HG03025 (cell line): Measurements from ENCODE around the gene TMC6.
"Not testable (repeated sequence)": the region's sequence is repeated elsewhere in the genome, so short reads cannot be mapped to it uniquely, and the experiment has no call there.

Experiments
- ATAC-seq: cut with Tn5 transposase; IDR thresholded peaks from one replicate; pipeline ENCODE4 v1.9.1; 2021; ENCODE audit warnings: mild to moderate bottlenecking, moderate library complexity; ENCODE audit not compliant: unreplicated experiment, low FRiP score

The TMC6 gene, protein sequence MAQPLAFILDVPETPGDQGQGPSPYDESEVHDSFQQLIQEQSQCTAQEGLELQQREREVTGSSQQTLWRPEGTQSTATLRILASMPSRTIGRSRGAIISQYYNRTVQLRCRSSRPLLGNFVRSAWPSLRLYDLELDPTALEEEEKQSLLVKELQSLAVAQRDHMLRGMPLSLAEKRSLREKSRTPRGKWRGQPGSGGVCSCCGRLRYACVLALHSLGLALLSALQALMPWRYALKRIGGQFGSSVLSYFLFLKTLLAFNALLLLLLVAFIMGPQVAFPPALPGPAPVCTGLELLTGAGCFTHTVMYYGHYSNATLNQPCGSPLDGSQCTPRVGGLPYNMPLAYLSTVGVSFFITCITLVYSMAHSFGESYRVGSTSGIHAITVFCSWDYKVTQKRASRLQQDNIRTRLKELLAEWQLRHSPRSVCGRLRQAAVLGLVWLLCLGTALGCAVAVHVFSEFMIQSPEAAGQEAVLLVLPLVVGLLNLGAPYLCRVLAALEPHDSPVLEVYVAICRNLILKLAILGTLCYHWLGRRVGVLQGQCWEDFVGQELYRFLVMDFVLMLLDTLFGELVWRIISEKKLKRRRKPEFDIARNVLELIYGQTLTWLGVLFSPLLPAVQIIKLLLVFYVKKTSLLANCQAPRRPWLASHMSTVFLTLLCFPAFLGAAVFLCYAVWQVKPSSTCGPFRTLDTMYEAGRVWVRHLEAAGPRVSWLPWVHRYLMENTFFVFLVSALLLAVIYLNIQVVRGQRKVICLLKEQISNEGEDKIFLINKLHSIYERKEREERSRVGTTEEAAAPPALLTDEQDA

DNA sequence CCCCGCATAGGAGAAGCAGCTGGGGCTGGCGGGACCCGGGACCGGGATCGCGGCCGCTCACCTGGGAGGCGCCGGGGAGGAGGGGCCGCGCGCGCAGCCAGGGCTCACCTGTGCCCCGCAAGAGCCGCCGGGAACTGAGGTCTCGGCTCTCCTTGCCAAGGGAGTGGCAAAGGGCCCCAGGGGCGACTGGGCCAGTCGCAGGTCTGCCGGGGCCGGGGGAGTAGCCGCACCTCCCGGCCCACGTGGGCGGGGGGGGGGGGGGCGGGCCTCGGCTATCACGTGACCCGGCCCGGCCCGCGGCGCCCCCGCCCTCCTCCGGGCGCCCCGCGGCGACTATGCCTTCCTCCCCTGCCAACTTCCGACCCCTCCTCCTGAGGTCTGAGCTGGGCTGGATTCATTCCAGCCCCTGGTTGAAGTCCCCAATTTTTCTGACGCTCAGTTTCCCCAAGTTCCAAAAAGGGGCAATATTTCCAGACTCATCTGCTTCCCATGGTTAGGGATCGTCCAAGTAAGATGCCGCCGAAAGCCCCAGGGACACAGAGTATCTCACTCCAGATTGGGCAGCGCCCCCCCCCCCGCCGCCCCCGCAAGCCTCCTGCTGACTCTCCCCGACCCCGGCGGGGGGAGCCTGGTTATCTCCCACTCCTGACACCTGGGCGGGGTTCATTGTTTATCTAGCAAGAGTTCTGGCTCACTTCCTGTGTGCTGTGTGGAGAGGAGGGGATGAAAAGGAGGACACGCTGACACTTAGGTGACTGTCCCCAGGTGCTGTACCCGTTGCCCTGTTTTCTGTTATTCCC lies at the start of gene TMC6:
TSS of gene TMC6 (minus strand) at position 205 of the 800 bp plus-strand sequence. CDS start 1,923 bp downstream, outside the sequence.
- ATAC-seq = no peak

GRCh38 chr17:78176548-78177025 lies 48.0 kb upstream of the TMC6 start:
- no peak for ATAC-seq

- no peak for ATAC-seq
These were observed 47.1 kb upstream of the TMC6 start for GRCh38 chr17:78175643-78175981.

- no peak for ATAC-seq
These were observed 46.5 kb upstream of the TMC6 start for GRCh38 chr17:78174870-78175642.

- ATAC-seq = no peak
These were observed 45.9 kb upstream of the TMC6 start for GRCh38 chr17:78174346-78174869.

DNA sequence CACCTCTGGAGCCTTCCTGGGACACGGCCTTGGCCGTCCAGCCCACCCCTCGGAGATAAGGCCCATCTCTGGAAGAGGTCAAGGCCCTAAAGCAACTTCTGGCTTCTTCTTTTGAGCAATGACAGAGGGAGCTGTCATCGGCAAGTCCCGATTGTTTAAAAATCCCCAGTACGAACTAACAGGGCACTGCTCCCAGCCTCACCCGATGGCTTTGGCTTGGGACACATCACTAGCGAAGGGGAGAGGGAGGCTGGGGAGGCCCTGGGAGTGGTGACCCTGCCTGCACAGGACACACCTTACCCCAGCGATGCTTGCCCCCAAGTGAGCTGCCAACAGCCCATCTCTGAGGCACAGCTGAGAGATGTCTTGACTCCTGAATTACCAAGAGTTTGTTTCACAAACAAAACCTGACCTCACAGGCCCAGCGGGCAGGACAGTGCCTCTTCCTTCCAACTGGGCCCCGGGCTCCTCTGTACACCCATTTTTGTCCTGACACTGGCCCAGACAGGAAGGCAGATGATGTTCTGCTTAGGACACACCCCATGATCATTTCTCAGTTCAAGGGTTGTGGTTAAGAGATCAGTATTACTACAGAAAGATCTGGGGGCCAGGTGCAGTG lies 44.7 kb upstream of the TMC6 start:
- no peak for ATAC-seq

- ATAC-seq = no peak
These were observed 43.9 kb upstream of the TMC6 start for GRCh38 chr17:78172249-78173051.

GRCh38 chr17:78171591-78172248 lies 43.2 kb upstream of the TMC6 start:
- ATAC-seq = not testable (repeated sequence)

- no peak for ATAC-seq
These were observed 42.4 kb upstream of the TMC6 start for GRCh38 chr17:78170692-78171590.

DNA sequence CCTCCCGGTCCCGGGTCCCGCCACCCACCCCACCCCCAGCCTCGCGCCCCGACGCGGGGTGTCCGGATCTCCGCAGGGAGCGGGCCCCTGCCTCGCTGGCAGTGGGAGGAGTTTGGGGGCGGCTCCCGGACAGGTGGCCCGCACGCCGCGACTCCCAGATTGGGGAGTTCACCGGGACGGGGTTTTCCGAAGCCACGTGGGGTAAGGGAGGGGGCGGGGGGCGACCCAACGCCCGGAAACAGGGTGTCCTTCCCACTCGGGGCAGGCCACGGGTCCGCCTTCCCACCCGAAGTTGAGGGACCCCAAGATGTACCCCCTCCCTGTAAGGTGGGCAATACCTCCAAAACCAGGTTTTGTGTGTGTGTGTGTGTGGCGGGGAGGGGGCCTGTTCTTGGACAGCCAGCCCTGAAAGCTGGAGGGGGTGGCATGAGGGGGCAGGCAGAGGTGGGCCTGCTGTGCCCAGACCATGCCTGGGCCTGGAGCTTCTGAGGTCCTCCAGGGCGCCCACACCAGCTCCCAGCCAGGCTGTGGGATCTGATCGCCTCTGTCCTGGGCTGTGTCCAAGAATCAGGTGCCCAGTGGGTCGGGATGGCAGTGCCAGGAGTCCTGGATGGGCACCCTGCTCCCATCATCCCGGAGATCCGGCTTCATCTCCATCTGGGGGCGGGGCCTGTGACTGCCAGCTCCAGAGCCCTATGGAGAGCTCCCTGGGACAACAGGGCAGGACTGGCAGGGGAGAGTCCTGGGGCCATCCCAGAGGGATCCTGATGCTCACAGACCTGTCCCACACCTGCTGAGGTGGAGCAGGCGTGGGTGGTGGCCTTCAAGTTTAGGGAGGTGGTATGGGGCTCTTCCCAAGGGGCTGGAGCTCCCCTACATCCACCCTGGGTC lies 40.6 kb upstream of the TMC6 start:
- ATAC-seq = peak; percentile 19

DNA sequence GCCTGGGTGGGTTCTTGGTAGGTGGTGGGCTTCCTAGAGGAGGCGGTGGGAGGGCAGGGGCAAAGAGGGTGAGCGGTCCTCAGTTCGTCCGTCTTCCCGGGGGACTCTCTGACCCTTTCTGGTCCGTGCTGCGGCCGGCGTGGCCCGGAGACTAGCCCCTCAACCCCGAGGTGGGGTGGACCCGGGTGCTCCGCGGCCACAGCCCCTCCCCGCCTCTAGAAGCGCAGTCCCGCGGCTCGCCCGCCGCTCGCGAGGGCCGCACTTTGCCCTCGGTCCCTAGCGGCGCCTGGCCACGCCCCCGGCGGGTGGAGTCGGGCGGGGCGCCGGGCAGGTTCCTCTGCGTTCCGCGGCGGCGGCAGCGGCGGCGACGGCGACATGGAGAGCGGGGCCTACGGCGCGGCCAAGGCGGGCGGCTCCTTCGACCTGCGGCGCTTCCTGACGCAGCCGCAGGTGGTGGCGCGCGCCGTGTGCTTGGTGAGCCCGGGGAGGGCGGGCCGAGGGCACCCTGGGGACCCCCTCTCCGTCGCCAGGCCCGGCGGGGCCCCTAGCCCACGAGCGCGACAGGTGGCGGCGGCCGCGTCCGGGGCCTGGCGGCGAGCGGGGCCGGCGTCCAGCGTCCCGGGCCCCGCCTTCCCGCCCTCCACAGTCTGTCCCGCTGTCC lies 39.8 kb upstream of the TMC6 start, which contains the start of gene SYNGR2:
TSS of gene SYNGR2 (plus strand) at position 340 of the 661 bp plus-strand sequence. CDS start at position 376, 36 bp downstream.
- peak; percentile 39 for ATAC-seq

DNA sequence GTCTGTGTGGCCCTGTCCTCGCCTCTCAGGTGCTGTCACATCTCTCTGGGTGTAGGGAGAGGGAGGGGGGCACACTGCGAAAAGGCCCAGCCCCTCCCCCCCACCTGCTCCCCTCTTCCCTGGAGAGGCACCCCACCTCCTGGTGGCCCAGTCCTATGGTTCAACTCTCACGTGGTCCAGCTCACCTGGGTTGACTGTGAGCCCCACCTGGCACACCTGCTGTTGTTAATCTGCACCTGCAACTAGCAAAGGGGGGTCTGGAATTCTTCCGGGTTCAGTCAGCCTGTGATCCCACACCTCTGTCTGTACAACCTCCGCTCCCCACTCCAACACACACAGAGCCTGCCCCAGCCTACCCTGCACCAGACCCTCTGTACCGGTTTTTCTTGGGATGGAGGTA lies 37.9 kb upstream of the TMC6 start:
- ATAC-seq = no peak

- no peak for ATAC-seq
These were observed 36.4 kb upstream of the TMC6 start for GRCh38 chr17:78164748-78165607.
